ENCODE measurements around the gene NIPBL.
"Not testable (repeated sequence)": the region's sequence is repeated elsewhere in the genome, so short reads cannot be mapped to it uniquely, and the experiment has no call there.

Gene NIPBL

DNA sequence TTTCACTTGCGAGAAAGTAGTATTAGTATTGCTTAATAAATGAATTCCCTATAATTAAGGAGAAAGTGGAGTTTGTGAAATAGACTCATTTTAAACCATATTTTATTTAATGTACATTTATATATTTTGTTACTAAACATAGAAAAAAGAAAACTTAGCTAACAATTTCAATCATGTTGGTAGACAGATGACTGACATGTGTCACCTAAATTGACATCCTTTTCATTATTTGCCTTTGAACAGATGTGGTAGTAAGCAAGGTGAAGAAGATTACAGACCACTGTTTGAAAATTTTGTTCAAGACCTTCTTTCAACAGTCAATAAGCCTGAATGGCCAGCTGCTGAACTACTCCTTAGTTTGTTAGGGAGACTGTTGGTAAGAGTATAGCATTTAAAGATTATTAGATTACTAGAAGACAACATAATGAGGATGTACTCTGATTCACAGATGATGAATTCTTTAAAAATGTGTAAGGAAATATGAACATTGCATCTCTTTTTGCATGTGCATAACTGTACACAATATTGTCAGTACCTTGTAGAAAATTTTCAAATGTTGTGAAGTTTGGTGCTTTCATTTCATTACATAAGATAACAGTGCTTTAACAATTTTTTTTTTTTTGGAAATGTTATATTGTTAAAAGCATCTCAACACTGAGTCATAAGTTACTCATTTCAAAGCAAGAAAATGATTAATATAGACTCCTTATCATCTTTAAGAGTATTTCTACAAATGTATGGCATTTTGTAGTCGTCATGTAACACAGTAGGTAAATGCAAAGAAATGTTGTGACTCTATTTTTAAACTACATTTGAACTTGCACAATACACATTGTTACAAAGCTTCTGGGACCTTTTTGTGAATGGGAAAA is 139.5 kb downstream of the NIPBL start:
- no peak for DNase-seq (ENCODE audit: low spot score)

- DNase-seq (ENCODE audit: low spot score) = no peak
Observed at GRCh38 chr5:37028910-37029309, 152.3 kb downstream of the NIPBL start.

- DNase-seq (ENCODE audit: low spot score) = no peak
Observed at GRCh38 chr5:37029436-37029835, 152.9 kb downstream of the NIPBL start.

DNA sequence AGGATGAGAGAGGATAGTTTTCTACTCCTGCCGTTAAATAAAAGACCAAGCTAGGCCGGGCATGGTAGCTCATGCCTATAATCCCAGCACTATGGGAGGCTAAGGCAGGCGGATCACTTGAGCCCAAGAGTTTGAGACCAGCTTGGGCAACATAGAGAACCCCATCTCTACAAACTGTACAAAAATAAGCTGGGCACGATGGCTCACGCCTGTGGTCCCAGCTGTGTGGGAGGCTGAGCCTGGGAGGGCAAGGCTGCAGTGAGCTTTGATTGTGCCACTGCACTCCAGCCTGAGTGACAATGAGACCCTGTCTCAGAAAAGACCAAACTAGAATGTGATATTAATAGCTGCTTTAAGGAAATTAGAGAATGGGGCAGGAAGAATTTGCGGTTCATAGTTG is 158.4 kb downstream of the NIPBL start:
- no peak for DNase-seq (ENCODE audit: low spot score)

DNA sequence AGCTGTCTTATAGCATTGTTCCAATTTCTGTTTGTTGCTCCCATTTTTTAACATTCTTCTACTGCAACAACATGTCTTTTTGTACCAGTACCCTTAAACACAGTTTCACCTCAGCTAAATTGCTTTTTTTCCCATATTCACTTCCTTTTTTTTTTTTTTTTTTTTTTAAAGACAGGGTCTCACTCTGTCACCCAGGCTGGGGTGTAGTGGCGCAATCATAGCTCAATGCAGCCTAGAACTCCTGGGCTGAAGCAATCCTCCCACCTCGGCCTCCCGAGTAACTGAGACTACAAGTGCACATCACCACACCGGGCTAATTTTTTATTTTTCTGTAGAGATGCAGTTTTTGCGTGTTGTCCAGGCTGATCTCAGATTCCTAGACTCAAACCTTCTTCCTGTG is 161.3 kb downstream of the NIPBL start:
- DNase-seq (ENCODE audit: low spot score) = no peak

DNA sequence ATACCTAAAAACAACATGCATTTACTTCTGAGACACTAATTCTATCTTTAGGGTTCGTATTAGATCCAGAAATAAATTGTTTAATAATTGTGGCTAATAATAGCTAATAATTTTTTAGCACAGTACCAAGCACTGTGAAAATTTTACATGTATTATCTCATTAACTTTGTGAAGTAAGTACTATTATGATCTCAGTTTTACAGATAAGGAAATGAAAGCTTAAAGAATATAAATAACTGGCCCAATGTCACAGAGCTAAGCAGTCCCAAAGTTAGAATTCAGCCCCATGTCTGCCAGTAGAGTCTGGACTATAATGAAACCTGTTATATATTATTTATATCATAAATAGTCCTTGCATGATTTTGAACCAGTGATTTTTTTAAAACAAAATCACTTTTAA is 163.3 kb downstream of the NIPBL start:
- DNase-seq (ENCODE audit: low spot score) = no peak

DNA sequence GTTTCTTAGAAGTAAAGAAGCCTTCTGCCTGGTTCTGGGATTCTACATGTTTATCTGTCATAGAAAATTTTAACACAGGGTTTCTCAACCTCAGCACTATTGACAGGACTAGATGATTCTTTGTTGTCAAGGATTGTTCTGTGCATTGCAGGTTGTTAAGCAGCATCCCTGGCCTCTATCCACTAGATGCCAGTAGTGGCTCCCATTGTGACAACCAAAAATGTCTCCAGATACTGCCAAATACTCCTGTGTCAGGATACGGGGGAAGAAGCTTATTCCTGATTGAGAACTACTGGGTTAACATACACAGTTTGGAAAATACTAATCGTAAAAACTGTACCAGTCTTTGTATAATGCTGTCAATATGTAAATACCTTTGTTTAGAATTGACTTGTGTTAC is 167.1 kb downstream of the NIPBL start:
- DNase-seq (ENCODE audit: low spot score) = no peak

DNA sequence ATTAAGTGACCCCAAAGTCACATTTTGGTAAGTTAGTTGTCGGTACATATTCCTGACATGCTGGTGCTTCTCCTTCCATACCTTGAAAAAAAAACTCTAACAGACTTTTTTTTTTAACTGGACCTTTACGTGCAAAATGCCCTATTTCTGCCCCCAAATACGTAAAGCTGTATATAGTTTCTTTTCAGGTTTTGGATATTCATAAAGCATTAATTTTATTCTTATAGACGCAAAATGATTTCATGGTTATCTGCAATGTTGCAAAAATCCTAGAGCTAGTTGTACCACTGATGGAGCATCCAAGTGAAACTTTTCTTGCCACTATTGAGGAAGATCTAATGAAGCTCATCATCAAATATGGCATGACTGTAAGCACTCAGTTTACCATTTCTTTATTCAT is 167.6 kb downstream of the NIPBL start:
- no peak for DNase-seq (ENCODE audit: low spot score)

DNA sequence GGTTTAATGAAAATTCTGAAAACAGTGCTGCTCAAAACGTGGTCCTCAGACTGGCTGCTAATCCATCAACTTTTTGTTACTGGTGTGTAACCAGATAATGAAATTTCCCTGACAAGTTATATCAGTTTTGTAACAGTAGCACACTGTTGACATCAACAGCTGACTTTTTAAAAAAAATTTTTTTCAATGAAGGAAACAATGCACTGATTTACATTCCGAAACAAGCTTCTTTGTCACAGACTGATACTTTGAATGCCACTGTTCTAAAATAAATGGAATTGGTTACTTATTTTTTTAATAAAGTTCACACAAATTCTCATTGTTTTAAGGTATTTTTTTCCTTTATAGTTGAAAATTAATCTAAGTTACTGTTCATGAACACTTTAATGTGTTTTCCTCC is 169.1 kb downstream of the NIPBL start:
- no peak for DNase-seq (ENCODE audit: low spot score)

DNA sequence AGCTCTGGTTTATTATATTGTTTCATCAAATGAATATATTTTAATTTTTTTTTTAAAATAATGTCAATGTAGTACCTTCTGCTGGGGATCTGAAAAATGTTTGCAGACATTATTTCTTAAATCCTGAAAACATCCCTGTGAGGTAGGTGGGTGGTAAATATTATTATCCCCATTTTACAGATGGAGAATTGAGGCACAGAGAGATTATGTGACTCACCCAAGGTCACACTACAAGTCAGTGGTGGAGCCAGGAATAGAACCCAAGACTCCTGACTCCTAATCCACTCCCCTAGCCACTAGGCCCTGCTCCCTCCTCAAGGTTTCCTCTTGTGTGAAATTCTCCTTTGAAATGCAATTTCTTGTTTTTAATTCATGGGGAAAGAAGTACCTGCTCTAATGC is 171.4 kb downstream of the NIPBL start:
- no peak for DNase-seq (ENCODE audit: low spot score)

GRCh38 chr5:37054391-37054790 is 177.8 kb downstream of the NIPBL start:
- DNase-seq (ENCODE audit: low spot score) = no peak

DNA sequence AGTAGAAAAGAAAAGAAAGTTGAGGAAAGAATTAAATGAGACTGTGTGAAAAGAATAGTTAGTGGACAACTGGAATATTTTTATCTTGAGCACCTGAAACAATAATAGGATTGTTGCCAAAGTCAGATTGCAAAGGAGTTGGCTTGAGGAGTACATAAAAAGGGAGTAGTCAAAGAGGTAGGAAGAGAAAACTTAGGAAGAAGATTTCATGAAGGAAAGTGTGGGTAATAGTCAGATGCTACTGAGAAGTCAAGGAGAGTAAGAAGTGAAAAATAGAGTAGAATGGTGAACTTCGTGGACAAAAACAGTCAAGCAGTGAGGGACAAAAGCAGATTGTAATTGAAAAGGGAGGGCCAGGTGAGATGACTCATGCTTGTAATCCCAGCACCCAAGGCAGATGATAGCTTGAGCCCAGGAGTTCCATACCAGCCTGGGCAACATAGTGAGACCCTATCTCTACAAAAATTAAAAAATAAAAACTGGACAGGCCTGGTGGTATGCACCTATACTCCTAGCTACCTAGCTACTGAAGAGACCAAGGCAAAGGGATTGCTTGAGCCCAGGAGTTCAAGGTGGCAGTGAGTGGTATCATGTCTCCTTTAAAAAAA is 178.9 kb downstream of the NIPBL start:
- no peak for DNase-seq (ENCODE audit: low spot score)

DNA sequence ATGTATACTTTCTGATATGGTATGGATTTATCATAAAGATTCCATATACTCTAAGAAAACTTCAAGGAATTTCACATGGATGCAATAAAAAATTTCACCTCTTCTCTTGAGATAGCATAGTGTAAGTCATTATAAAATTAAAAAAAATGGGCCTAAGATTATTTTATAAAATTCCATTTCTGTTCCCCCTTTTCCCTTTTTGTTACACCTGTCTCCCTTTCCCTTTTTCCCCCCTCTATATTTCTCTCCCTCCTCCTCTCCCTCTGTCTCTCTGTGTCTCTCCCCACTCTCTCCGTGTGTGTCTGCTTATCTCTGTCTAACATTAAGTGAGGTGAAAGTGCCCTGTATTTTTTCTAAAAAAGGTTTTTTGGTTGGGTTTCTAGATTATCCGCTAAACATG is 180.2 kb downstream of the NIPBL start:
- no peak for DNase-seq (ENCODE audit: low spot score)

DNA sequence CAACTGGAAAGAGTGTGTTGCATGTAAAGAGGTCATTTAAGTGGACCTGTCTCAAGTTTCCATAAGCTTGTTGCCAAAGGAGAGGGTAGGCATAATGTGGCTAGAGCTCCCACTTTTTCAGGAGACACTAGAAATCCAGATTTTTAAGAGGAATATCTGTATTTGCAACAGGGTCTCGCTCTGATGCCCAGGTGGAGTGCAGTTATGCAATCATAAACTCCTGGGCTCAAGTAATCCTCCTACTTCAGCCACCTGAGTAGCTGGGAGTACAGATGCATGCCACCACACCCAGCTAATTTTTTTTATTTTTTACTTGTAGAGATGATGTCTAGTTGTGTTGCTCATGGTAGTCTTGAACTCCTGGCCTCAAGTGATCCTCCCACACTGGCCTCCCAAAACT is 183.5 kb downstream of the NIPBL start:
- no peak for DNase-seq (ENCODE audit: low spot score)

GRCh38 chr5:37063739-37064138 is 187.2 kb downstream of the NIPBL start:
- no peak for DNase-seq (ENCODE audit: low spot score)

DNA sequence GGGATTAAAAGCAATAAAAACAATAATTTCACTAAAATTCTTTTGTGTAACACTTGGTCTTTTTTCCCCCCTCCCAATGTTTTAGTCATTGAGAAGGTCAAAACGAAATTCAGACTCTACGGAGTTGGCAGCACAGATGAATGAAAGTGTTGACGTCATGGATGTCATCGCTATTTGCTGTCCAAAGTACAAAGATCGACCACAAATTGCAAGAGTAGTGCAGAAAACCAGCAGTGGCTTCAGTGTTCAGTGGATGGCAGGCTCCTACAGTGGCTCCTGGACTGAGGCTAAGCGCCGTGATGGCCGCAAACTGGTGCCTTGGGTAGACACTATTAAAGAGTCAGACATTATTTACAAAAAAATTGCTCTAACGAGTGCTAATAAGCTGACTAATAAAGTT is 187.9 kb downstream of the NIPBL start:
- no peak for DNase-seq (ENCODE audit: low spot score)

GRCh38 chr5:37071487-37071886 is 194.9 kb downstream of the NIPBL start:
- no peak for DNase-seq (ENCODE audit: low spot score)

- DNase-seq (ENCODE audit: low spot score) = no peak
Observed at GRCh38 chr5:37071901-37072581, 195.5 kb downstream of the NIPBL start.

DNA sequence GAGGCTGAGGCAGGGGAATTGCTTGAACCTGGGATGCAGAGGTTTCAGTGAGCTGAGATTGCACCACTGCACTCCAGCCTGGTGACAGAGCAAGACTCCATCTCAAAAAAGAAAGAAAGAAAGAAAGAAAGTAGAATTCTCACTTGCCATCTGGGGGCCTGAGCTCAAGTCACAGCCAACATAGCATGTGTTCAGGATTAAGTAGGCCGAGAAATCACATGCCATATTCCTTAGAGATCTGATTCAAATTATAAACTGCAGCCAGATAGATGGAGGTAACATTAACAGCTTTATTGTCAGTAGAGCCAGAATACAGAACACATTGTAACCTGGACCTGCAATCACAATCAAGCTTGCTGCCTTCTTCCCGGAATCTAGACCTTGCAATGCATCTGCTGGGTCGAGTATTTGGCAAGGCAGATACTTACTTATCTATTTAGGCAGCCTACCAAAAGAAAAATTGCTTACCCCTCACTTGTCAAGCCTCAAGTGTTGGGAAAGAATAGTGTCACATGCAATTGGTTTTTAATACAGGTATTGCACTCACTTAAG is 198.9 kb downstream of the NIPBL start:
- DNase-seq (ENCODE audit: low spot score) = no peak

- DNase-seq (ENCODE audit: low spot score) = no peak
Observed at GRCh38 chr5:37077146-37077545, 200.6 kb downstream of the NIPBL start.

DNA sequence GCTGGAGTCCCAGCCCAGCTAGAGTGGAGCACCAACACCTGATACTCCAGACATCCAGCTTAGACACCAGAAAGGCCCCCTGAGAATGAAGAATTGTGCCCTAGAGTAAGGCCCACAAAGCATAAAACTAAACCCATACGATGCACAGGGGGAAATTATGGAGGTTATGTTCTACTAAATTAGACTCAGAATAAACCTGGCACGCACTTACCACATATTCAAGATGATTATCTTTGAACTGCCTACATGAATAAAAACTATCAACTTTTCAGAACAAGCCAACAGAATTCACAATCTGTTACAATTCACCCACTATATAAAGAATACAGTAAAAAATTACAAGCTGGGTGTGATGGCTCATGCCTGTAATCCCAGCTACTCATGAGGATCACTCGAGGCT is 204.1 kb downstream of the NIPBL start:
- DNase-seq (ENCODE audit: low spot score) = no peak

DNA sequence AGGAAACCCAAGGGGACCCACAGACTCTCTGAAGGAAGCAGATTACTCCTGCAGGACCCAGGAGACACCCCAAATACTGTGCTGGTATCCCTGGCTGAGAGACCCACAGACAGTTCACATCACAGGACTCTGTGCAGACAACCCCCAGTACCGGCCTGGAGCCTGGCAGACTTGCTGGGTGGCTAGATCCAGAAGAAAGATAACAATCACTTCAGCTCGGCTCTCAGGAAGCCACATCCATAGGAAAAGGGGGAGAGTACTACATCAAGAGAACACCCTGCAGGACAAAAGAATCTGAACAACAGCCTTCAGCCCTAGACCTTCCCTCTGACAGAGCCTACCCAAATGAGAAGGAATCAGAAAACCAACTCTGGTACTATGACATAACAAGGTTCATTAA is 206.4 kb downstream of the NIPBL start:
- DNase-seq (ENCODE audit: low spot score) = not testable (repeated sequence)

DNA sequence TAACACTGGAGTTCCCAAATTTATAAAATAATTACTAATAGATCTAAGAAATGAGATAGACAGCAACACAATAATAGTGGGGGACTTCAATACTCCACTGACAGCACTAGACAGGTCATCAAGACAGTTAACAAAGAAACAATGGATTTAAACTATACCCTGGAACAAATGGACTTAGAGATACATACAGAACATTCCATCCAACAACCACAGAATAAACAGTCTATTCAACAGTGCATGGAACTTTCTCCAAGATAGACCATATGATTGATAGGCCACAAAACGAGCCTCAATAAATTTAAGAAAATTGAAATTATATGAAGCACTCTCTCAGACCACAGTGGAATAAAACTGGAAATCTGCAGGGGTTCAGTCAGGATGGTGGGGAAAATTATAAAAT is 209.5 kb downstream of the NIPBL start:
- not testable (repeated sequence) for DNase-seq (ENCODE audit: low spot score)

Measured in left forelimb (tissue), 1 donor.